DND-41 (cell line): ENCODE results near the gene TREML1.

Experiments
- ATAC-seq: fragments of 200-7000 bp; cut with Tn5 transposase; 3 replicates; pipeline ENCODE4 v1.9.1; 2021; ENCODE audit warnings: low read depth; ENCODE audit not compliant: insufficient read depth
- DNase-seq: peaks from one replicate; pipeline ENCODE4 v3.0.0-alpha.2; 2020
- H2AFZ ChIP-seq: 2 replicates; pipeline ENCODE4 v1.6.0; 2012; ENCODE audit warnings: low read depth, low read length
- H3K27ac ChIP-seq: 2 replicates; pipeline ENCODE4 v1.5.1; 2012; ENCODE audit warnings: low read length, inconsistent platforms
- H3K27me3 ChIP-seq: fragments of 200-600 bp; sonication (generic); 2 replicates; pipeline ENCODE4 v1.6.0; 2012; ENCODE audit warnings: low read length, mild to moderate bottlenecking, inconsistent platforms; ENCODE audit not compliant: insufficient read depth, poor library complexity
- H3K36me3 ChIP-seq: 2 replicates; pipeline ENCODE4 v1.5.1; 2012; ENCODE audit warnings: low read length, inconsistent platforms; ENCODE audit not compliant: insufficient read depth
- H3K4me1 ChIP-seq: 2 replicates; pipeline ENCODE4 v1.5.1; 2012; ENCODE audit warnings: mild to moderate bottlenecking, low read length; ENCODE audit not compliant: insufficient read depth
- H3K4me2 ChIP-seq: 2 replicates; pipeline ENCODE4 v1.6.0; 2012; ENCODE audit warnings: mild to moderate bottlenecking, moderate library complexity, low read length, inconsistent platforms; ENCODE audit not compliant: insufficient read depth
- H3K4me3 ChIP-seq, 2 experiments: fragments of 200-600 bp in 1 of 2; shearing (Covaris generic) in 1 of 2; 2 replicates each; pipeline ENCODE4 v1.5.1; 2012 to 2016; ENCODE audit warnings: inconsistent platforms in 2 of 2, low read length in 2 of 2, mild to moderate bottlenecking in 2 of 2, low read depth in 1 of 2, moderate library complexity in 1 of 2
- H3K79me2 ChIP-seq: 2 replicates; pipeline ENCODE4 v1.6.0; 2012; ENCODE audit warnings: low read length, inconsistent platforms; ENCODE audit not compliant: insufficient read depth
- H3K9ac ChIP-seq: 2 replicates; pipeline ENCODE4 v1.6.0; 2012; ENCODE audit warnings: low read depth, mild to moderate bottlenecking, inconsistent platforms, low read length, moderate library complexity
- H3K9me3 ChIP-seq: 2 replicates; pipeline ENCODE4 v1.5.1; 2012; ENCODE audit warnings: low read length, moderate library complexity, mild to moderate bottlenecking, inconsistent platforms; ENCODE audit not compliant: insufficient read depth, severe bottlenecking
- H4K20me1 ChIP-seq: 2 replicates; pipeline ENCODE4 v1.6.0; 2012; ENCODE audit warnings: low read length; ENCODE audit not compliant: insufficient read depth
- EZH2 ChIP-seq: IDR thresholded peaks from 3 replicates; pipeline ENCODE4 v1.6.1; 2012; ENCODE audit warnings: borderline replicate concordance, low read depth, mild to moderate bottlenecking, moderate library complexity, low read length, inconsistent platforms; ENCODE audit not compliant: severe bottlenecking
- TF ChIP-seq, protein P1 (sequence below): IDR thresholded peaks from 2 replicates; pipeline ENCODE4 v1.5.1; 2012; ENCODE audit warnings: borderline replicate concordance, low read length, moderate library complexity, mild to moderate bottlenecking; ENCODE audit not compliant: poor library complexity, severe bottlenecking; ENCODE audit errors: extremely low read depth

Gene TREML1

DNA sequence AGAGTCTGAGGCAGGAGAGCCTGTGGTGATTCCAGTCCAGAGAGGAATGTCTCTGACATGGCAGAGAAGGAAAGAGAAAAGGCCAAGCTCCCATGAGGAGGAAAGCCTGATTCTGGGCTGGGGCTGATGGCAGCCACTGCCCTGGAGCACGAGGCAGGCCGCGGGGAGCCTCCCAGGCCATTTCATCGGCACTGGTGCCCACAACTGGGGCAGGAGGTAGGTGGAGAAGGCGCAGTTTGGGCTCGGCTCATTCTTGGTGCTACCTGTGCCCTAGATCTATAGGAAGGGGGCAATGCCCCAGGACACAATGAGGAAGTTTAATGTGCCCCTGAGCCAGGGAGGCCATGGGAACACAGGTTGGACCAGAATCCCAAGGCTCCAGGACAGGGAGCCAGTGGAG, 2.6 kb upstream of the TREML1 start:
- ATAC-seq (no peak), DNase-seq (no peak)
- Histone ChIP-seq H3K4me2 (no peak overlapping the region), H3K4me3 (no peak overlapping the region), H2AFZ (no peak overlapping the region), H3K79me2 (no peaks in the 10 kb centered on the region), H3K36me3 (no peaks in the 10 kb centered on the region), H3K9ac (no peak overlapping the region), H3K27ac (no peak overlapping the region), H3K4me1 (no peaks in the 10 kb centered on the region), H3K9me3 (no peaks in the 10 kb centered on the region), H4K20me1 (no peaks in the 10 kb centered on the region), H3K27me3 (no peaks in the 10 kb centered on the region)
- TF ChIP-seq, protein P1, sequence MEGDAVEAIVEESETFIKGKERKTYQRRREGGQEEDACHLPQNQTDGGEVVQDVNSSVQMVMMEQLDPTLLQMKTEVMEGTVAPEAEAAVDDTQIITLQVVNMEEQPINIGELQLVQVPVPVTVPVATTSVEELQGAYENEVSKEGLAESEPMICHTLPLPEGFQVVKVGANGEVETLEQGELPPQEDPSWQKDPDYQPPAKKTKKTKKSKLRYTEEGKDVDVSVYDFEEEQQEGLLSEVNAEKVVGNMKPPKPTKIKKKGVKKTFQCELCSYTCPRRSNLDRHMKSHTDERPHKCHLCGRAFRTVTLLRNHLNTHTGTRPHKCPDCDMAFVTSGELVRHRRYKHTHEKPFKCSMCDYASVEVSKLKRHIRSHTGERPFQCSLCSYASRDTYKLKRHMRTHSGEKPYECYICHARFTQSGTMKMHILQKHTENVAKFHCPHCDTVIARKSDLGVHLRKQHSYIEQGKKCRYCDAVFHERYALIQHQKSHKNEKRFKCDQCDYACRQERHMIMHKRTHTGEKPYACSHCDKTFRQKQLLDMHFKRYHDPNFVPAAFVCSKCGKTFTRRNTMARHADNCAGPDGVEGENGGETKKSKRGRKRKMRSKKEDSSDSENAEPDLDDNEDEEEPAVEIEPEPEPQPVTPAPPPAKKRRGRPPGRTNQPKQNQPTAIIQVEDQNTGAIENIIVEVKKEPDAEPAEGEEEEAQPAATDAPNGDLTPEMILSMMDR = no peak
- no peak for TF ChIP-seq EZH2

DNA sequence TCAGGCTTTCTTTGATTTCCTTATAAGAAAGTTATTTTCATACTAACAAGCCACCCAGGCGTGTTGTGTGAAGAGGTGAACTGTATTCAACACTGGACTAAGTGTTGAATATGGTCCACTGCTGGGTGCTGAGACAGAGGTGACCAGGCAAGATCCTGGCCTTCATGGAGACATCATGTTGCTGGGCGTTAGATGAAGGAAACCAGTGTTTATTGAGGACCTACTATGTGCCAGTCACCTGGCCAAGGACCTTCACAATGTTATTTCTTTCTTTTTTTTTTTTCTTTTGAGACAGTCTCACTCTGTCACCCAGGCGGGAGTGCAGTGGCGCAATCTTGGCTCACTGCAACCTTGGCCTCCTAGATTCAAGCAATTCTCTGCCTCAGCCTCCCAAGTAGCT, 1.9 kb upstream of the TREML1 start:
- no peak for TF ChIP-seq EZH2
- TF ChIP-seq, protein P1 = no peak
- Histone ChIP-seq H3K27me3 (no peaks in the 10 kb centered on the region), H3K79me2 (no peaks in the 10 kb centered on the region), H3K4me3 (no peak overlapping the region), H3K4me2 (no peak overlapping the region), H3K36me3 (no peaks in the 10 kb centered on the region), H3K27ac (no peak overlapping the region), H3K9me3 (no peaks in the 10 kb centered on the region), H4K20me1 (no peaks in the 10 kb centered on the region), H3K4me1 (no peaks in the 10 kb centered on the region), H2AFZ (no peak overlapping the region), H3K9ac (no peak overlapping the region)
- ATAC-seq (no peak), DNase-seq (no peak)

DNA sequence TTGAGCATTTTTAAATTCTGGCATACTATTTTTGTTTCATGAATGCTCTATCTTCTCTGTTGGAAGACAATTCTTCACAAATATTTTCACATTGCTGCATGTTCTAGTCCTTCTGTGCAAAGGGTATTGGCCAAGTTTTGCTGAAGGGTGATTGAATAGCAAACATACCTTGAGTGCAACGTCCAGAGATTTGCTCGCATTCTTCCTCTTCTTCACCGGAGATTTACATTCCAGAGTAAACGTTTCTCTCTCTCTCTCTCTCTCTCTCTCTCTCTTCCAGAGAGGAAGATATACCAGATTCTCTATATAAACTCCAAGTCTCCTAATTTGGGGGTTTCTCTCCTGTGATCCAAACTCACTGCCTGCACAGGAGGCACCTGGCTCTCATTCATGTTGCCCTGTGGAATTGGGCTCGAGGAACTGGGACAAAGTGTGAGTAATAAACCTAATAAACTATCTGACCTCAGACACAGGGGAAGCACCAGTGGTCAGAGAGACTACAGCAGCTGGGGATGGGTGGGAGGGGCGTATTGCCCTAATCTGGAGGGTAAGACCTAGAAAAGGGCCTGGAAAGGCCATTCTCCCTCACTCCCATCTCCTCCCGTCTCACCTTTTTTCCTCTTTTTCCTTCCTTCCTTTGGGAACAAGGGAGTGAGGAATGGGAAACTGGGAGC, 1.1 kb upstream of the TREML1 start:
- H3K4me1 ChIP-seq = no peaks in the 10 kb centered on the region
- no peak overlapping the region for H2AFZ ChIP-seq
- no peaks in the 10 kb centered on the region for H3K79me2 ChIP-seq
- no peak for ATAC-seq
- H3K4me2 ChIP-seq = no peak overlapping the region
- no peak for DNase-seq
- no peak overlapping the region for H3K9ac ChIP-seq
- no peaks in the 10 kb centered on the region for H3K9me3 ChIP-seq
- H3K4me3 ChIP-seq = no peak overlapping the region
- H3K36me3 ChIP-seq = no peaks in the 10 kb centered on the region
- H3K27me3 ChIP-seq = no peaks in the 10 kb centered on the region
- TF ChIP-seq, protein P1 = no peak
- no peak for TF ChIP-seq EZH2
- no peak overlapping the region for H3K27ac ChIP-seq
- no peaks in the 10 kb centered on the region for H4K20me1 ChIP-seq

DNA sequence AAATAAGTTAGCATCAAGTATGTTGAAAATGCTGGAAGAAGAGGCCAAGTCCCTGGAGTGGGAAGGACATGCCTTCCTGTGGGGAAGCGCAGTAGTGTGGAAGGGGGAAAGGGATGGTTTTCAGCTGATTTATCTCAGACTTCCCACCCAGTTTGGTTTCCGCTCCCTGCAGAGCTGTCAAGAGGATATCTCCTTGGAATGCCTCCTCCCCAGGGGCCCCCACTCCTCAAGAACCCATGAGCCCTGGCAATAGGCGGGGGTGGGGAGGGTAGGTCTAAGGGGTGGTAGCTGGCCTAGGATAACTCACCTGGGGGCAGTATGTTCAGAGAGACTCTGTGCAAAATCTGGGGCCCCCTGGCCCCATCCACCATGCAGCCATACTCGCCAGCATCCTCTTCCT, 696 bp downstream of the TREML1 start:
- Histone ChIP-seq H4K20me1 (no peaks in the 10 kb centered on the region), H2AFZ (no peak overlapping the region), H3K79me2 (no peaks in the 10 kb centered on the region), H3K27ac (no peak overlapping the region), H3K9ac (no peak overlapping the region), H3K27me3 (no peaks in the 10 kb centered on the region), H3K4me1 (no peaks in the 10 kb centered on the region), H3K4me3 (no peak overlapping the region), H3K9me3 (no peaks in the 10 kb centered on the region), H3K36me3 (no peaks in the 10 kb centered on the region), H3K4me2 (no peak overlapping the region)
- ATAC-seq = no peak
- TF ChIP-seq, protein P1 = no peak
- no peak for TF ChIP-seq EZH2
- no peak for DNase-seq
